ENCODE measurements around the gene PDE7B. TPM values are rescaled to one million over a fixed set of nuclear protein-coding genes. Genes with fewer than 3 reads are reported as not detected.

The PDE7B gene
- total RNA-seq, 4 donors from 2014 or later: 1.4 to 11.6 (median 3.5) TPM

DNA sequence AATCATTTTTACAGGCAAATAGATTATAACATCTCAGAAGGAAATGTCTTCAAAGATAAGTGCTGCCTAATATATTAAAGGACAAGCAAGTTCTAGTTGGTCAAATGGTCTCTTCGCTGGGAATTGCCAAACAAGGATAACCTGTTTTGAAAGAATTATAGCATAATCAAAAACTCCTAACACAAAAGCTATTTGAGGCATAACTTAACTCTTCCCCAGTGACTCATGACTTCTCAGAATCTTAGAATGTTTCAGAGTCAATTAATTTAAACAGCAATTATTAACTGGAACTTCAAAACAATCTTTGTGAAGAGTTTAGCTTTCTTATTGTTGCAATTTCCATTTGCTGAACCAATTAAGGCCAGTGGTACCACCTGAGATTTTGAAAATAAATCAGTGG lies 272.0 kb downstream of the PDE7B start:
- H3K36me3 ChIP-seq: no peaks in the 10 kb centered on the region
- no peaks in the 10 kb centered on the region for H3K27me3 ChIP-seq
- no peak for DNase-seq
- TF ChIP-seq, protein P1, sequence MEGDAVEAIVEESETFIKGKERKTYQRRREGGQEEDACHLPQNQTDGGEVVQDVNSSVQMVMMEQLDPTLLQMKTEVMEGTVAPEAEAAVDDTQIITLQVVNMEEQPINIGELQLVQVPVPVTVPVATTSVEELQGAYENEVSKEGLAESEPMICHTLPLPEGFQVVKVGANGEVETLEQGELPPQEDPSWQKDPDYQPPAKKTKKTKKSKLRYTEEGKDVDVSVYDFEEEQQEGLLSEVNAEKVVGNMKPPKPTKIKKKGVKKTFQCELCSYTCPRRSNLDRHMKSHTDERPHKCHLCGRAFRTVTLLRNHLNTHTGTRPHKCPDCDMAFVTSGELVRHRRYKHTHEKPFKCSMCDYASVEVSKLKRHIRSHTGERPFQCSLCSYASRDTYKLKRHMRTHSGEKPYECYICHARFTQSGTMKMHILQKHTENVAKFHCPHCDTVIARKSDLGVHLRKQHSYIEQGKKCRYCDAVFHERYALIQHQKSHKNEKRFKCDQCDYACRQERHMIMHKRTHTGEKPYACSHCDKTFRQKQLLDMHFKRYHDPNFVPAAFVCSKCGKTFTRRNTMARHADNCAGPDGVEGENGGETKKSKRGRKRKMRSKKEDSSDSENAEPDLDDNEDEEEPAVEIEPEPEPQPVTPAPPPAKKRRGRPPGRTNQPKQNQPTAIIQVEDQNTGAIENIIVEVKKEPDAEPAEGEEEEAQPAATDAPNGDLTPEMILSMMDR (IDR thresholded peaks at IDR 0.05): no peak
- TF ChIP-seq POLR2A (IDR thresholded peaks at IDR 0.05): no peak
- no peak overlapping the region for H3K27ac ChIP-seq
- H3K4me3 ChIP-seq: no peak overlapping the region
- no peaks in the 10 kb centered on the region for H3K9me3 ChIP-seq
- H3K4me1 ChIP-seq: no peaks in the 10 kb centered on the region

DNA sequence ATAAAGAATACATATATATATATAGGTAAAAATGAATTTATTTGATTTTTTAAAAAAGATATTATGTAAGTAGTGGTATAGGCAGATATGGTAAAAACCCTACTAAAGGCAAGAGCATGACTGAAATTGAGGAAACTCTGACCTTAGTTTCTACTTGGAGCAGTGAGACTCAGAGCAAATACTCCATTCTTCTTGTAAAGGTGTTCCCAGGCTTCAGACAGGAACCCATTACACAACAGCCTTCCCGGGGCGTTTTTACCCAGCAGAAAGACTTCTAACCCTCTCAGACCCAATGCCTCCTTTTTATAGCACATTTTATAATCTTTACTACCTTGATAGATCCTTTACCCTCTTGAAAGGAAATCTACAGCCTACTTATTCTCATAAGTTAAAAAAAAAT lies 274.1 kb downstream of the PDE7B start:
- no peak overlapping the region for H3K4me3 ChIP-seq
- TF ChIP-seq POLR2A (IDR thresholded peaks at IDR 0.05): no peak
- TF ChIP-seq, protein P1 (IDR thresholded peaks at IDR 0.05): no peak

DNA sequence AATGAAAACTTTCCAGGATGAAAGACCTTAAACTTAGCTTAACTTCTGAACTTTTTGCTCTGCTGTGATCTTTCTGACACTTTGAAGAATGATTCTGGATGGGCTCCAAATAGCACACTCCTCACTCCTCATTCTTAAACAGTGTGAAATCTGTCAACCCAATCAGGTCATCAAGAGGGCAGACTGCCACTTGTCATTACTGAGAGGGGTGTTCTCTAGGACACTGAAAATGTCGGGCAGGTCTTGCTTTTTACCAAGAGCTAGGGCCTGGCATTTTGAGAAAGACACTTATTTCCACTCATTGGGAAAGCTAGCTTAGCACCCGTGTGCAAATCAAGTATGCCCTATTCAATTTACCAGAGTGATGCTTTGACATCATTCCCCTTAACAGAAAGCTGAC lies 276.4 kb downstream of the PDE7B start:
- TF ChIP-seq, protein P1 (IDR thresholded peaks at IDR 0.05): no peak
- no peak for TF ChIP-seq POLR2A (IDR thresholded peaks at IDR 0.05)
- Histone ChIP-seq H3K4me3 (no peak overlapping the region), H3K9me3 (no peaks in the 10 kb centered on the region), H3K4me1 (no peaks in the 10 kb centered on the region), H3K36me3 (no peaks in the 10 kb centered on the region), H3K27ac (no peak overlapping the region), H3K27me3 (no peaks in the 10 kb centered on the region)
- DNase-seq: no peak

More for the DNA sequence above, 274.1 kb downstream of the PDE7B start:
- H3K27ac ChIP-seq: no peak overlapping the region
- H3K4me1 ChIP-seq: no peaks in the 10 kb centered on the region
- no peaks in the 10 kb centered on the region for H3K36me3 ChIP-seq
- no peaks in the 10 kb centered on the region for H3K27me3 ChIP-seq
- DNase-seq: no peak
- no peaks in the 10 kb centered on the region for H3K9me3 ChIP-seq

DNA sequence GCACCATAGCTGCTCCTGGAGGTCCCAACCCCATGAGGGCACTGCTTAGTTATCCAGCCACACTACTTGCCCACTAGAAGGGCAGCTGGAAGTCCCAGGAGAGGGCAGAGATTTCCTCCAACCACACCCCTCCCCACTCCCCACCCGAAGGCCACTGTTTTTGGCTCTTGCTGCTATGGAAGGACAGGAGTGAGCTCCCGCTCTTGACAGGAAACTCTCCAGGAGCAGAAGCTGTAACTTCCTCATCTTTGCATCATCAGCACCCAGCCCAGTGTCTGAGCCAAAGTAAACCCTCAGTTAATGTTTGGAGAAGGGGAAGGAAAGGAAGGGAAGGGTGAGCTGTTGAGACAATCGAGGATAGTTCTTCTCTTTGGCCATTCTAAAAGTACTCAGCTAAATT lies 277.9 kb downstream of the PDE7B start:
- Histone ChIP-seq H3K36me3 (no peaks in the 10 kb centered on the region), H3K27me3 (no peaks in the 10 kb centered on the region), H3K4me3 (no peak overlapping the region), H3K9me3 (no peaks in the 10 kb centered on the region), H3K4me1 (no peaks in the 10 kb centered on the region), H3K27ac (no peak overlapping the region)
- DNase-seq: no peak
- TF ChIP-seq POLR2A (IDR thresholded peaks at IDR 0.05): no peak
- TF ChIP-seq, protein P1 (IDR thresholded peaks at IDR 0.05): no peak

DNA sequence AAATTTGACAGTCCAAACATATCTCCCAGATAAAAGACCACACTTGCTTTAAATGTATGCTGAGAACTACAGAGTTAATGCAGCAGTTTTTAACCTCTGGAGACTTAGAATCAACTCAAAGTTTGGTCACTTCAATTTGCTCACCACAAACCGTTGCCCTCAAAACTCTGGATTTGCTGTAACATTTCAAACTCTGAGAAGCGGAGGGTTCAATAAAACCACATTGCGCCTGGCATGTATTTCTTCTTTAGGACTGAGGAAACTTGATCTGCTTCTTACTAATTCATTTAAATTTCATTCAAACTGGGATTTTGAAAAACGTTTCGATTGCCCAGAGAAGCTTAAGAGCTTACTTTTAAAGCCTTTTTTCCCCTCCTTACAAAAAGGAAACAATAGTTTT lies 282.8 kb downstream of the PDE7B start:
- no peaks in the 10 kb centered on the region for H3K9me3 ChIP-seq
- H3K4me1 ChIP-seq: no peaks in the 10 kb centered on the region
- no peak for TF ChIP-seq POLR2A (IDR thresholded peaks at IDR 0.05)
- TF ChIP-seq, protein P1 (IDR thresholded peaks at IDR 0.05): no peak
- H3K27me3 ChIP-seq: no peaks in the 10 kb centered on the region
- no peaks in the 10 kb centered on the region for H3K36me3 ChIP-seq
- no peak overlapping the region for H3K4me3 ChIP-seq
- H3K27ac ChIP-seq: no peak overlapping the region
- DNase-seq: no peak

DNA sequence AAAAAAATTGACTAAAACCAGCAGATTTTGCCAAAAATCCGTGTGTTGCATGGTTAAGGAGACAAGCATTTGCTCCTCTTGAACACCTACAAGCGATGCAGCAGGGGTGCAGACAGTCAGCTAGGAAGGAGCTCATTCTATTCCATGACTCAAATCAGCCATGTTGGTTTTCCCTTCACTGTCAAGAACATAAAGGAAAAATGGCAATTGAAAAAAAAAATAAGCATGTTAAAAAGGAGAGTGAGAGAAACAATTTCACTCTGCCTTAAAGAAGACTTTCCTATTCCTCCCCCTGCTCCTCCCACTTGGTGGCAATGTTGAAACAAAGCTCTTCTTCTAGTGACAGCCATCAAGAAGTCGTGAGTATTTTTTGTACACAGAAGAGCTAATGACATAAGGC lies 283.2 kb downstream of the PDE7B start:
- Histone ChIP-seq H3K4me3 (no peak overlapping the region), H3K36me3 (no peaks in the 10 kb centered on the region), H3K27ac (no peak overlapping the region), H3K9me3 (no peaks in the 10 kb centered on the region), H3K27me3 (no peaks in the 10 kb centered on the region), H3K4me1 (no peaks in the 10 kb centered on the region)
- no peak for DNase-seq
- no peak for TF ChIP-seq POLR2A (IDR thresholded peaks at IDR 0.05)
- TF ChIP-seq, protein P1 (IDR thresholded peaks at IDR 0.05): no peak

All from Peyer's patch (tissue), 4 donors.